Measurements from ENCODE around the gene TBX1.

Gene TBX1

DNA sequence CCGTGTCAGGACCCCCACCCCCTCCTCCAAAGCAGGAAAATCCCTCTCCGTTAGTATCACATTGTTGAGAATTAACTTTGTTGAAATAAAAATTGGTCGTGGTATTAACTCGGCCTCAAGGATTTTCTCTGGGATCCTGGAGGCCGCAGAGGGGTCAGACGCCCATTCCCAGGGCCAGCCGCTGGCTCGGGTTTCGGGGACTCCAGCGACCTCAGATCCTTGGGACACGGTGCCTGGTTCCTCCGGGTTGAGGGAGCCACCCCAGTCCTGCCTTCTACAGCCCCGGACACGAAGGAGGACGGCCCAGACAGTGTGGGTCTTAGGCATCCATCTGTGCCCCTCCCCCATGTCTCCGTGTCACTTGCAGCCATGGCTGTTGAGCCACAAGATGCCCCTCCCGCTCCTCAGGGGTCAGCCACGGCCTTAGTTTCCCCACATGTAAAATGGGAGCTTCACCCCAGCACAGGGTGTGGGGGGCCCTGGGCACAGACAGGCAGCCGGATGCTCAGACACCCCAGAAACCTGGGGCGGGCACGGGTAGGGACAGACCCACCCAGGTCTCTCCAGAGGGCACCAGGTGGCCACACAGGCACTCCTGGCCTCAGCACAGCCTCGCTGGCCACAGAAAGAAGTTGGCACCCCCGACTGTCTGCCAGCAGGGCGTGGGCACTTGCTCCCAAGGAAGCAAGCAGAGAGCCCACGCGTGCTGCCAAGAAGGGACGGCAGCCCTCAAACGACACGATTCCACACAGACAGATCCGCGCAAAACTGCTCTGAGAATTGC, 21.7 kb upstream of the TBX1 start:
- no peak for DNase-seq (ENCODE audit: low read depth)

- DNase-seq (ENCODE audit: low read depth), result no peak
Measured at GRCh38 chr22:19739448-19739895, 21.1 kb upstream of the TBX1 start.

DNA sequence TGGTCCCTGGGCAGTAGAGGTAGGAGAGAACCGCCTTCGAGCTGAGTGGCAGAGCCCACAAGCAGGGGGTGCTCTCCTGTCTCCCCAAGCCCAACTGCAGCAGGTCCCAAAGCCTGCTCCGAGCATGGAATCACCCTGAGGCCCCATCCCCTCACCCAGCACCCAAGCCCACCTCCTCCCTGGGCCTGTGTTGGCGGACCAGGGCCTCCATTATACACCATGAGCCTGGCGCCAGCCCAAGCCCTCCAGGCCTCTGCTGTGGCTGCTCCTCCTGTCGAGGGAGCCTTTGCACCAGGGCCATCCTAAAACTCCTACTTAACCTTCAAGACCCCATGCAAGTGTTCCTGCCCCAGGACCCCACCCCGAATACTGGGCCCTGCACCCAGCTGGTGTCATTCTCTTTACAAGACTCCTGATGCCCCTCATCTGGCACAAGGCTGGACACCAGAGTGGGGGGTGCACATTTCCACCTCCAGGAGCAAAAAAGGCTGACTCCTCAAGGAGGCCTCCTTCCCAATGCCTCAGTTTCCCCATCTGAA, 20.6 kb upstream of the TBX1 start:
- DNase-seq (ENCODE audit: low read depth), result no peak

DNA sequence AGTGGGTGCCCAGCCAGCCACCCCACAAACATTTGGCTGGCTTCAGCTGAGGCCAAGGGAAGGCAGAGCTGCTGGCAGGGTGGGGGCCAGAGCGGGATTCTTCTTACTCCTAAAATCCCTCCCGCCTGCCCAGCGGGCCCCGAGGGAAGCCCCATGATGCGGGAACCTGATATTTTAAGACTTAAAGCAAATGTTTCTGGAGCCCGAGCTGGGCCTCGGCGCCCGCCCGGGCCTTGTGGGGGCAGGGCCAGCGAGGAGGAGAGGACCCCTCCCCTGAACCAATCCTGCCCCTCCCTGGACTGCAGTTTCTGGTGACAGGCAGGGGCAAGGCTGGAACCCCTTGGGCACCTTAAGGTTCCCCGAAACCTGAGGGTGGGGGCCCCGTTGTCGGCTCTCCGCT, 20.0 kb upstream of the TBX1 start:
- DNase-seq (ENCODE audit: low read depth), result no peak

DNA sequence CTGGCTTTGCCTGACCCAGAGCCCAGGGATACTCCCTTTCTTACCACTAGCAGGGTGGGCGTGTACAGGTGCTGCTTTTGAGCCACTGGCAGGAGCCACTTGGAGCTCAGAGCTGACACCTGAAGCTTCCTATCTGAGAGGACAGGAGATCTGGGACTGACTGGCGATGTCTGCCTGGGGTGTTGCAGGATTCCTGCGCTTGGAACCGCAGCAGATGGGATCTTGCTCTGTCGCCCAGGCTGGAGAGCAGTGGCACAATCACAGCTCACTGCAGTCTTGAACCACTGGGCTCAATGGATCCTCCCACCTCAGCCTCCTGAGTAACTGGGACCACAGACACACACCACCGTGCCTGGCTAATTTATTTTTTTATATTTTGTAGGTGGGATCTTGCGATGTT, 19.5 kb upstream of the TBX1 start:
- DNase-seq (ENCODE audit: low read depth), result no peak

DNA sequence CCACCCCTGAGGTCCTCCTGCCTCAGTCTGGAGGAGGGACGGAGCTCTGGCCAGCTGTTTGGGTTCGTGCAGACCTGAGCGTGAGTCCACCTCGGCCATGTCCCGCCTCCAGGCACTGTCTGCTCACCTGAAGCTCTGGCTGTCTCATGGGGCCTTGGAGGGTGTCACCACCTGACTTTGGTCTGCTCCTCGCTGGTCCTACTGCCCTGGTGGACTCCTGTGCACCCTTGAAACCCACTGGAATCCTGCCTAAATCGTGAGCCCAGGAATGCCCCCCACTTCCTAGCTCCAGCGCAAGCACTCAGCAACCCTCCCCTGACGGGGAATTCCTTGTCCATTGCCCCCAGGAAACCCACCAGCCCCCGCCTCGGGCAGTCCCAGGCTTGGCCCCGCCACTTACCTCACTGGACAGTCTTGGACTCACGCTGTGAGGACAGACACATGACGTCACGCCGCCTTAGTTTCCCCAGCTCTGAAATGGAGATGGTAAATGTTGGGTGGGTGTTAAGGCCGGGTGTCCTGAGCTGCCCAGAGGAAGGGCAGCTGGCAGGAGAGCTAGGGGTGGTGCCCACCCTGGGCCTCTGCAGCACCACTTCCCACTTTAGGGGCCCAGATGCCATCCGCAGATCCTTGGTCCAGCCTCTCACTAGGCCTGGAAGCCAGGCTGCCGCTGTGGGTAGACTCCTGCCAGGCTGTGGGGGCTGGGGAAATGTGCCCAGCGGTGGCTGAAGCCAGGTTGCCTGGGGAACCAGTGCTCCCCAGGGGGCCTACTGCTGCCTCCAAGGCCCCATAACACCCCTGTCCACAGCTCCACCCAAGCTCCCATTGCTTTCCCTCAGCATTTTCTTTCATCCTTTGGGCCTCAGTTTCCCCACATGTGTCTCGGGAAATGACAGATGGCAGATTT, 18.2 kb upstream of the TBX1 start:
- no peak for DNase-seq (ENCODE audit: low read depth)

- DNase-seq (ENCODE audit: low read depth), result no peak
Measured at GRCh38 chr22:19743081-19743480, 17.5 kb upstream of the TBX1 start.

- no peak for DNase-seq (ENCODE audit: low read depth)
Measured at GRCh38 chr22:19743651-19744050, 16.9 kb upstream of the TBX1 start.

DNA sequence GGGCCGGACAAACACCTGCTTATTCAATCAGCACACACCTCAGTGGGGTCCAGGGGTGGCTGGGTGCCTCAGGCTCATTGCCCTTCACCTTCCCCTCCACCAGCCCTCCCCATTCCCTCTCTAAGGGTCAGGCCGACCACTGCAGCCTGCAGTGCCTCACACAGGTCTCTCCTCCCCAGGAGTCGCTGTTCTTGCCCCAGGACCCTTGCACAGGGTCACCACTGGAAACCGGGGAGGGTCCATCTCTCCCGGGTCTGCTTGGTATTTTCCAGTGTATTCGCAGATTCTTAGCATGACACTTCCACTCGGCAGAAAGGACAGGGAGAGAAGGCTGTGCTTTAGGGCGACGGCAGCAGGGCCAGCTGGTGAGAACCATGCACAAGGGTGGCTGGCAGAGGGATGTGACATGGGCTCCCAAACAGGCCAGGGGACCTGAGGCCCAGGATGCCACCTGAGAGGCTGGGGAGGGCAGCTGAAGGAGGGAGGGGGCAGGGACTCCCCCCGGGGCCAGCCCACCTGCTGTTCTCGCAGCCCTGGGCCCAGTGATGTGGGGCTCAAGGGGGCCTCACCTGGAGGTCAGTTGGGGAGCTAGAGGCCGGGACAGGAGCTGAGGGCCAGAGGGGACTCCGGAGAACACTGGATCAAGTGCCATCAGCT, 16.1 kb upstream of the TBX1 start:
- DNase-seq (ENCODE audit: low read depth), result no peak

GRCh38 chr22:19745155-19746101, 15.2 kb upstream of the TBX1 start:
- no peak for DNase-seq (ENCODE audit: low read depth)

DNA sequence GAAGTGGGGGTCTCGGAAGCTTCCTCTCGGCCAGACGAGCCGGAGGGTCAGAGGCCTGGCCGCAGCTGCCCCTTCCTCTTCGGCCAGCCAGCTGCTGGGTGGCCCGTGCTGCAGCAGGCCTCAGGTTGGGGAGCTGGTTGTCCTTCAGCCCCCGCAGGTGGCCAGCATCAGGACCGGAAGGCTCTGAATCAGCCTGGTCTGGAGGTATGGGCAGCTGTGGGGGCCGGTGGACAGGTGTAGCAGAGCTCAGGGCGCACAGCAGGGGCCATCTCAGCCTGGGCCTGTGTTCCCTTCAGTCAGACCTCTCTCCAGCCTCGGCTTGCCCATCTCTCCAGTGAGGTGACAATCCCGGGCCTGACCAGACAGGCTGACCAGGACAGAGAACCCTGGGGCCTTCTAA, 13.9 kb upstream of the TBX1 start:
- no peak for DNase-seq (ENCODE audit: low read depth)

- DNase-seq (ENCODE audit: low read depth), result no peak
Measured at GRCh38 chr22:19747551-19747950, 13.0 kb upstream of the TBX1 start.

- DNase-seq (ENCODE audit: low read depth), result no peak
Measured at GRCh38 chr22:19748139-19748538, 12.4 kb upstream of the TBX1 start.

GRCh38 chr22:19748991-19749664, 11.4 kb upstream of the TBX1 start:
- no peak for DNase-seq (ENCODE audit: low read depth)

GRCh38 chr22:19749876-19750275, 10.7 kb upstream of the TBX1 start:
- DNase-seq (ENCODE audit: low read depth), result no peak

- no peak for DNase-seq (ENCODE audit: low read depth)
Measured at GRCh38 chr22:19750507-19751490, 9.8 kb upstream of the TBX1 start.

GRCh38 chr22:19751497-19752245, 8.9 kb upstream of the TBX1 start:
- DNase-seq (ENCODE audit: low read depth), result no peak

DNA sequence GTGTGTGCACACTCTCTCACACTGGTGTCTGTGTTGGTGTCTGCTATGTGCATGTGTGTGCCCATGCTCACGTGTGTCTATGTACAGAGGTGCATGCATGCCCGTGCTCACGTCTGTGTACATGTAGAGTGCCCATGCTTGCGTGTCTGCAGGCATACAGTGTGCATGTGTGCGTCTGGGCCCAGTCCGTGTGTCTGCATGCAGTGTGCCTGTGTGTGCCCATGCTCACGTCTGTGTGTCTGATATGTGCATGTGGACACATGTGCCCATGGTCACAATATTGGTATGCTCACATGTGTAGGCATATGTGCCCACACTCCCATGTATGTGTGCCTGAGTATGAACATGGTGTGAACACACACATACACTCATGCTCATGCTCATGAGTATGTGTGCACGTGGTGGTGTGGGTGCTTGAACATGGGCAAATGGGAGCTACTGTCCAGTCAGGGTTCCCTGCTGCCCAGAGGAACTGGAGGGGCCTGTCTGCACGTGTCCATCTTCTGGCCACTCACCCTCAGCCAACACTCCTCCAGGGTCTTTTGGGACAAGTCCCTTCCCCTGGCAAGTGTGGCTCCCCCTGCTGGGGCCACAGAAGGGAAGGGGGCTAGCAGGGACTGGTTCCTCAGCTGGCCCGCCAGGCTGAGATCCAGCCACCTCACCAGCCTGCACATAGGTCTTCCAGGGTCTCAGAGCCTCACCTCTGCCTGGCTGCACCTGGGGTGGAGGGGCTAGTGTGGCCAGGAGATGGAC, 7.3 kb upstream of the TBX1 start:
- DNase-seq (ENCODE audit: low read depth), result no peak
